ES-I3 (cell line): Measurements from ENCODE around the gene PPP1CA.
A peak's percentile ranks its signal among the peaks of the same experiment; 100 is the strongest.

Source experiments
- H3K36me3 ChIP-seq: 2 replicates; pipeline ENCODE4 v1.6.1; 2013; ENCODE audit warnings: mild to moderate bottlenecking, low read length, control low read depth, moderate library complexity; ENCODE audit not compliant: insufficient read depth
- H3K4me1 ChIP-seq: 2 replicates; pipeline ENCODE4 v1.6.1; 2013; ENCODE audit warnings: mild to moderate bottlenecking, control low read depth, low read length; ENCODE audit not compliant: insufficient read depth
- H3K9ac ChIP-seq: 2 replicates; pipeline ENCODE4 v1.6.1; 2013; ENCODE audit warnings: low read depth, mild to moderate bottlenecking, low read length, moderate library complexity
- H3K9me3 ChIP-seq: 2 replicates; pipeline ENCODE4 v1.6.1; 2013; ENCODE audit warnings: mild to moderate bottlenecking, low read length, moderate library complexity; ENCODE audit not compliant: control insufficient read depth, insufficient read depth

The PPP1CA gene

DNA sequence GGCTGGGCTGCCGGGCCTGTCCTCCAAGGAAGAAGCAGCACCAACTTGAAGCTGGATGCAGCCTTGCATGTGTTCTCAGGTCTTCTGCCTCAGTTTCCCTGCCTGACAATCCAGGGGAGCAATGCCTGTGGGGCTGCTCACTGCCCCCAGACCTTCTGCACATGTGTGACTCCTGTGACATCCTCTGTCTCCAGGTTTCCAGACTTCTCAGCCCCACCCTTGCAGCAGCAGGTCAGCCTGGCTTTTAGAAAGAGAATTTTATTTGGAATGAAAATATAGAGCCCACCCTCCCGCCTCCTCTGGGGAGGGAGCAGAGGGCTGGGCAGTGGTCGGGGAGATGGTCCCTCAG lies 36.1 kb upstream of the PPP1CA start:
- H3K9me3 ChIP-seq: no peaks in the 10 kb centered on the region
- H3K9ac ChIP-seq: no peak overlapping the region
- H3K36me3 ChIP-seq: 0 out of 2 replicates have a peak, but pooled peaks cover 7% of the 10 kb centered on the region
- H3K4me1 ChIP-seq: peaks cover 17% of the 10 kb centered on the region; the same call in 1 of the 2 replicates

DNA sequence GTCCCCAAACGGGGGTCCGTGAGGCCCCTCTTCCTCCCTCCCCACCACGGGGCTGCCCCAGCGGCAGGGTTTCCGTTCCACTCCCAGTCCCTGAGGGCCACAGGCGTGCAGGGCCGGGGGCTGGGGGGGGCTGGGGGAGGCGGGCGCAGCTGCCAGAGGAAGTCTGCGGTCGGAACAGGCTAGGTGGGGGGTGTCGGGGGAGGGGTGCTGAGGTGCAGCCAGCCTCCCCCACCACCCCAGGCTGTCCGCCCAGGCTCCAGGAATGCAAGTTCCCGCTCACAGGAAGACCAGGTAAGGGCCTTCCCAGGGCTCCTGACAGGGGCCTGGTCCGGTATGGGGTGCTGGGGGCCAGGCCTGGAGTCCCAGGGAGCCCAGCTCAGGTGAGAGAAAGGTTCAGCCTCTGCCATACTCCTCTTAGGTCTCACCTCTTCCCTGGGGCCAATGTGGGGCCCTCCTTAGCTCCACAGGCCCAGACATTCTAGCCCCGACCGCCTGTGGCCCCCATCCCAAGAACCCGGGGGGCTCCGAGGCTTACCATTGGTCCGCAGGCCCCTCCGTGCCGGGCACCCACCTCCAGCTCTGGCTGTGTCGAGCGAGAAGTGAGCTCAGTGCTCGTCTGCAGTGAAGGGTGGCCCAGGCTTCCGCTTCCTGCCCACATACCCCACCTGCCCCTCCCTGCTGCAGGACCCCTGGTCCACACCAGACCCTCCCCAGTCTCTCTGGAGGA lies 35.6 kb upstream of the PPP1CA start, which contains the start of gene PTPRCAP:
TSS of gene PTPRCAP (minus strand) at position 601 of the 727 bp plus-strand sequence. CDS start at position 538, 63 bp downstream.
- Histone ChIP-seq H3K9me3 (no peaks in the 10 kb centered on the region), H3K36me3 (0 out of 2 replicates have a peak, but pooled peaks cover 7% of the 10 kb centered on the region), H3K4me1 (peaks cover 17% of the 10 kb centered on the region; the same call in 1 of the 2 replicates), H3K9ac (no peak within 1 kb of the TSS)

DNA sequence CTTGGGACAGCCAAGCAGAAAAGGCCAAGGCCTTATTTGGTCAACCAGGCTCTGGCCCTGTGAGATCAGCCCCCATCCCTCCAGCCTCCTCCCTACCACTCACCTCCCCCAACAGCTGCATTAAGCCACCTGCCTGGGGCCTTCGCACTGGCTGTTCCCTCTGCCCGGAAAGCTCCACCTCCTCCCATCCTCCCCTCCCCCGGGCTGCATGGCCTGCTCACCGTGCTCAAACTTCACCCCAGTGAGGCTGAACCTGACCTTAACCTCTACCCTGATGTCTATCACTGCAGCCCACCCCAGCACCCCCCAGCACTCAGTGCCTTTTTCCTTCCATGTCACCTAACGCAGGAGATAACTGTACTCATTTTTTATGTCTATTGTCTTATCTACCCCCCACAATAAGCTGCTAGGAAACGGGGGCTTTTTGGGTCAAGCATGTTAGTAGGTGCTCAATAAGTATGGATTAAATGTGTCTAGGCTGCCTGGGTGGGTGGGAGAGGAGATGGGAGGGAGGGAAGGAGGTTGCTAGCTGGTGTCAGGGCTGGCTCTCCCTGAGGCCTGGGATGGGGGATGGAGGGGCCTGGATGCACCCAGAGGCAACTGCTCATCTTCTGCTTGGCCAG lies 34.9 kb upstream of the PPP1CA start:
- no peak overlapping the region for H3K9ac ChIP-seq

DNA sequence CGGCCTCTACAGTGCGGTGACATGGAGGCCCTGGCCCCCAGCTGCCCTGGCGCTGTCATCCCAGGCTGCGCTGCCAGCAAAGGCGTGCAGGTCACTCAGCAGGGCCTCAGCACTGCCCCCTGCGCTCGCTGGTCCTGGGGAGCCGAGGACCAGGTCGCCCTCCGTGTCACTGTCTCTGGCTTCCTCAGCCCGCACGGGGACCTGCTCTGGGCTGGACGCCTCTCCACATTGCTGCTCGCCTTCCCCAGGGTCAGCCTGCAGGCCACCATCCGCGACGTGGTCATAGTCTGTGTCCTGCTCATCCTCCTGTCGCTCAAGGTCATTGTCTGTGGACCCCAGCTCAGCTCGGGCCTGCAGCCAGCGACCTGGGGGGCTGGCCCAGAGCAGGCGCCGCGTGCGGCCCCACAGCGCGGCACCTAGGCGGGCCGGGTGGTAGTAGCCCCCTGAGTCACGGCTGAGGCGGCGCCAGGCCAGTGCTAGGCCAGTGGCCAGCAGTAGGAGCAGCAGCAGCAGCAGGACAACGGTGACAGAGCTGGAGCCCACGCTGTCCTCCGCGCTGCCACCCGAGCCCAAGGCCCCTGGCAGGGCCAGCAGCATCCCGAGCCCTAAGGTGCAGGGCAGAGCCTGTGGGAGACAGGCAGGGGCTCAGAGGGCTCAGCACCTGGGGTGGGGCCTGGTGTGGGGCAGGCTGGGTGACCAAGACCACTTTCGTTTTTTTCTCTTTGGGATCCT lies 34.2 kb upstream of the PPP1CA start:
- peaks cover 17% of the 10 kb centered on the region; the same call in 1 of the 2 replicates for H3K4me1 ChIP-seq
- peaks cover 6% of the 10 kb centered on the region; the same call in 1 of the 2 replicates for H3K36me3 ChIP-seq
- no peak overlapping the region for H3K9ac ChIP-seq
- no peaks in the 10 kb centered on the region for H3K9me3 ChIP-seq

More for the DNA sequence above, 34.9 kb upstream of the PPP1CA start:
- Histone ChIP-seq H3K4me1 (peaks cover 17% of the 10 kb centered on the region; the same call in 1 of the 2 replicates), H3K9me3 (no peaks in the 10 kb centered on the region), H3K36me3 (0 out of 2 replicates have a peak, but pooled peaks cover 6% of the 10 kb centered on the region)

DNA sequence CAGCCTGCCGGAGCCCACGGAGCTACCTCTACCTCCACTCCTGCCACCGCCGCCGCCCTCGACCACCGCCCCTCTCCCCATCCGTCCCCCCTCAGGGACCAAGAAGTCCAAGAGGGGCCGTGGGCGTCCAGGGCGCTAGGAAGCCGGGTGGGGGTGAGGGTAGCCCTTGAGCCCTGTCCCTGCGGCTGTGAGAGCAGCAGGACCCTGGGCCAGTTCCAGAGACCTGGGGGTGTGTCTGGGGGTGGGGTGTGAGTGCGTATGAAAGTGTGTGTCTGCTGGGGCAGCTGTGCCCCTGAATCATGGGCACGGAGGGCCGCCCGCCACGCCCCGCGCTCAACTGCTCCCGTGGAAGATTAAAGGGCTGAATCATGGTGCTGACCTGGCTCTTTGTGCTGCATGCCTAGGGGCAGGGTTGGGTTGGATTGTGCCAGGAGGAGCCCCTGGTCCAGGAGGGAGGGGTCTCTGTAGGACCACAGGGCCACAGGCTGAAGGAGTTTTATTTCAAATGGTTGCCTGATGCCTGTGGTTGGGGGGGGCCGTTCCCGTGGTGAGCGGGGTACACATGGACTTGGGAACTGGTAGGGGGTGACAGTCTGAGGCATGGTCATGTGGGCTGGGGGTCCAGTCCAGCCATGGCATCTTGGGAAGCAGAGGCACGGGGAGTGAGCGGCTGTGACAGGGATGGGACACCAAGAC lies 33.5 kb upstream of the PPP1CA start:
- Histone ChIP-seq H3K36me3 (peaks cover 6% of the 10 kb centered on the region; the same call in 1 of the 2 replicates), H3K4me1 (peaks cover 17% of the 10 kb centered on the region; the same call in 1 of the 2 replicates), H3K9me3 (no peaks in the 10 kb centered on the region), H3K9ac (no peak overlapping the region)

DNA sequence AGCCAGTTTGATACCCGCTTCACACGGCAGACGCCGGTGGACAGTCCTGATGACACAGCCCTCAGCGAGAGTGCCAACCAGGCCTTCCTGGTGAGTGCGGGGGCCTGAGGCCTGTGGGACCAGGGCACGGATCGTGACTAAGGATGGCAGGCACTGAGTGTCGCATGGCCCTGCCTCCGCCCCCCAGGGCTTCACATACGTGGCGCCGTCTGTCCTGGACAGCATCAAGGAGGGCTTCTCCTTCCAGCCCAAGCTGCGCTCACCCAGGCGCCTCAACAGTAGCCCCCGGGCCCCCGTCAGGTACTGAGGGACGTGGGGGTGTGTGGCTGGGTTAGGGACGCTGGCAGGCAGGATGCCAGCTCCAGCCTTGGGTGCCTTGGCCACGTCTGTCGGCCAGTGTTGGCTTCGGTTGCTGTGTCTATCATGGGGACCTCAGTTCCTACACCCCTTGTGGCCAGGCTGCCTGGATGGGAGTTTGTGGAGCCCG lies 32.8 kb upstream of the PPP1CA start:
- peaks cover 17% of the 10 kb centered on the region; the same call in 1 of the 2 replicates for H3K4me1 ChIP-seq
- no peak overlapping the region for H3K9ac ChIP-seq
- no peaks in the 10 kb centered on the region for H3K9me3 ChIP-seq
- H3K36me3 ChIP-seq: peaks cover 6% of the 10 kb centered on the region; the same call in 1 of the 2 replicates

DNA sequence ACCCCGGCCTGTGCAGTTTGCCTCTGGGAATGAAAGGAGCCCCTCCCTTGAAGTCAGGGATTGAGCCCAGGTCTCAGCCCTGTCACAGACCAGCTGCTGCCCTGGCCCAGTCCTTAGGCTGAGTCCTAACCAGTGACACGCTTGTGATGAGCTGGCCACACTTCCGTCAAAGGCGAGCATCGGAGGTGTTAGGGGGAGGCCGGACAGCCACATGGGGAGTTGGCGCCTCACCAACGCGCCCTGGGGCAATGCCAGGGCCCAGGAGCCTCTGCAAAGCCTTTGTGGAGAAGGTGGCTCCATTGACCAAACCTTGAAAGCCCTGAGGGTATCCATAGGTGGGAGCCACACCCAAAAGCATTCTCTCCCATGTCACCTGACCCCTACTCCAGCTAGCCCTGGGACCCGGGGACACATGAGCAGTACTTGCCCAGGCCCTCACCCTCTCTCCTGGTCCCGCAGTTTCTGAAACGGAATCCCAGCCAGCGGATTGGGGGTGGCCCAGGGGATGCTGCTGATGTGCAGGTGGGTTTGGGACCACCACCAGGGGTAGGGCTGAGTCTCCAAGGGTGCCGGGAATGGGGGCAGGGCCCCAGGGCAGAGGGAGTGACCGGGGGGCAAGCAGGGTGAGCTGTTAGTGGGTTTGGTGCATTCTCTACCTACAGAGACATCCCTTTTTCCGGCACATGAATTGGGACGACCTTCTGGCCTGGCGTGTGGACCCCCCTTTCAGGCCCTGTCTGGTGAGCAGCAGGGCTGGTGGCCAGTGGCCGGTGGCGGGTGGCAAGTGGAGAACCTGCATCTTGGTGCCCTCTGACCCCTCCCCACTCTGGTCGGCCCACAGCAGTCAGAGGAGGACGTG lies 32.1 kb upstream of the PPP1CA start:
- Histone ChIP-seq H3K36me3 (peaks cover 6% of the 10 kb centered on the region; the same call in 1 of the 2 replicates), H3K9ac (no peak overlapping the region), H3K4me1 (peaks cover 17% of the 10 kb centered on the region; the same call in 1 of the 2 replicates), H3K9me3 (no peaks in the 10 kb centered on the region)

DNA sequence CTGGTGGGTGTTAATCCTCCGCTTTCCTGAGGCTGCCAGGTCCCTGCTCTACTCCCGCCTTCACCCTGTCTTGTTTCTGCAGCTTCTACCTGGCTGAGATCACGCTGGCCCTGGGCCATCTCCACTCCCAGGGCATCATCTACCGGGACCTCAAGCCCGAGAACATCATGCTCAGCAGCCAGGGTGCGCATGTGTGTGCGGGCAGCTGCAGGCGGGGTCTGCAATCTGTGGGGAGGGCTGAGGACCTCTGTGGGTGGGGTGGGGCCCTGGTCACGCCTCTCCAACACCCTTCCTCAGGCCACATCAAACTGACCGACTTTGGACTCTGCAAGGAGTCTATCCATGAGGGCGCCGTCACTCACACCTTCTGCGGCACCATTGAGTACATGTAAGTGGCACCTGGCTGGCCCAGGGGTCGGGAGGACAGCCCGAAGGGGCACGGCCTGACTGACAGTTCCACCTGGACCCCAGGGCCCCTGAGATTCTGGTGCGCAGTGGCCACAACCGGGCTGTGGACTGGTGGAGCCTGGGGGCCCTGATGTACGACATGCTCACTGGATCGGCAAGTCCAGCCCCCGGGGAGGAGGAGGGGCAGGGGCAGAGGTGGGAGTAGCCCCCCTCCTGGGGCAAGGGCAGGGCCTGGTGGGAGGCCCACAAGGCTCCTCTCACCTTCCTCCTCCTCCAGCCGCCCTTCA lies 31.1 kb upstream of the PPP1CA start:
- Histone ChIP-seq H3K9ac (no peak overlapping the region), H3K4me1 (peaks cover 15% of the 10 kb centered on the region; the same call in 1 of the 2 replicates), H3K36me3 (peaks cover 4% of the 10 kb centered on the region; the same call in 1 of the 2 replicates), H3K9me3 (no peaks in the 10 kb centered on the region)

DNA sequence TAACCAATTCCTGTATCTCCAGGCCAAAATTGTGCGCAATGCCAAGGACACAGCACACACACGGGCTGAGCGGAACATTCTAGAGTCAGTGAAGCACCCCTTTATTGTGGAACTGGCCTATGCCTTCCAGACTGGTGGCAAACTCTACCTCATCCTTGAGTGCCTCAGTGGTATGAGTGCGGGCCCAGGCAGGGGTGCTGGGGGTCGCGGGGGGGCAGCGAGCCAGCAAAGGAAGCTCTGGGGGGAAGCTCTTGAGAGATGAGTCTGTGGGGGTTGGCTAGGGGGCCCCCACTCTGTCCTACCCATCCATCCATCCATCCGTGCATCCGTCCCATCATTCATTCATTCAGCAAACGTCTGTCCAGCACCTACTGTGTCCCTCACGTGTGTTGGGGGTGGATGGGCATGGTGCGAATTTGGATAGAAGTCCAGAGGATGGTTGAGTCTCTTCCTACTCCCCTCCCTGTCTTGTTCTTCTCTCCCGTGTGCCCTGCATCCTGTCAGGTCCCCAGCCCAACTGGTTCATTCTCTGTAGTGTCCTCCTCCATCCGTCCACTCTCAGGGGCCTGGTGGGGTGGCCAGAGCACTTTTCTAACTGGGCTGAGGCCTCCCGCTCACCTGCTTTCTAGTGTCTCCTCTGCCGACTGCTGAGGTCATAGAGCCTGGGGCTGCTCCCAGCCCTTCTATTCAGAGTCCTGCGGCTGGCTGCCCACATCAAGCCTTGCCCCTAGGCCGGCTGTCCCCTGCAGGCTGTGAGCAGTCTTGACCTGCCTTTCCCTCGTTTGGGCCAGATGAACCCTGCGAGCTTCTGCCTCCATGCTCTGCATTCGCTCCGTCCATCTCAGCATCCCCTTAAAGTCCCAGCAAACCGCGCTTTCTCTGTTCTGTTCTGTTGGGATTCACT lies 29.9 kb upstream of the PPP1CA start:
- H3K9ac ChIP-seq: no peak overlapping the region
- H3K9me3 ChIP-seq: no peaks in the 10 kb centered on the region
- H3K4me1 ChIP-seq: peaks cover 5% of the 10 kb centered on the region; the same call in 1 of the 2 replicates
- H3K36me3 ChIP-seq: peaks cover 2% of the 10 kb centered on the region; the same call in 1 of the 2 replicates

DNA sequence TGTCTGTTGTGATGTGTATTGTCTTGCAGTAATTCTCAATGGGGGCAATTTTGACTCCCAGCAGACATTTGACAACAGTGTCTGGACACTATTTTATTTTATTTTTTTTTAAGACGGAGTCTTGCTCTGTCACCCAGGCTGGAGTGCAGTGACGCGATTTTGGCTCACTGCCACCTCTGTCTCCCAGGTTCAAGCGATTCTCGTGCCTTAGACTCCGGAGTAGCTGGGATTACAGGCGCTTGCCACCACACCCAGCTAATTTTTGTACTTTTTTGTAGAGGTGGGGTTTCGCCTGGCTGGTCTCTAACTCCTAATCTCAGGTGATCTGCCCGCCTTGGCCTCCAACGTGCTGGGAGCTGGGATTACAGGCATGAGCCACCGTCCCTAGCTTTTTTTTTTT lies 28.1 kb upstream of the PPP1CA start:
- Histone ChIP-seq H3K36me3 (peaks cover 2% of the 10 kb centered on the region; the same call in 1 of the 2 replicates), H3K4me1 (no peaks in the 10 kb centered on the region)

DNA sequence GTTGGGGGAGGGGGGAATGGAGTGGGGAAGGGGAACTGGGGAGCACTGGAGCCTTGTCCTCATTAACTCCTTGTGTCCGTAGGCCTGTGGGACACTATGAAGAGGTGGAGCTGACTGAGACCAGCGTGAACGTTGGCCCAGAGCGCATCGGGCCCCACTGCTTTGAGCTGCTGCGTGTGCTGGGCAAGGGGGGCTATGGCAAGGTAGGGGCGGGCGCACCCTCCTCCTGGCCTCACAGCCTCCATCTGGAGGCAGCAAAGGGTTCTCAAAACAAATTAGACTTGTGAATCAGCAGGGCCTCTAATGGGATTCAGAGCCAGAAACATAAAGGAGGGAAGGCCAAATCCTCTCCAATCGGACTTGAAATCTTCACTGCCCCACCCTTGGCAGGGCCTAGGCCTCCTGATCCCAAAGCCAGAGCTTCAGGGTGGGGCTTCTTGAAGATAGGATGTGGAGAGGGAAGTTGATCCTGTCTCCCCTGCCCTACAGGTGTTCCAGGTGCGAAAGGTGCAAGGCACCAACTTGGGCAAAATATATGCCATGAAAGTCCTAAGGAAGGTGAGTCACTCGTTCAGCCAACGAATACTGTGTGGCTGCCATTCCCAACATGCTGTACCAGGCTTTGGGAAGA lies 27.5 kb upstream of the PPP1CA start:
- Histone ChIP-seq H3K9me3 (no peaks in the 10 kb centered on the region), H3K4me1 (no peaks in the 10 kb centered on the region; the same call in 1 of the 2 replicates), H3K36me3 (peaks cover 2% of the 10 kb centered on the region; the same call in 1 of the 2 replicates), H3K9ac (peak overlapping the region; percentile 81)

More for the DNA sequence above, 28.1 kb upstream of the PPP1CA start:
- Histone ChIP-seq H3K9ac (no peak overlapping the region), H3K9me3 (no peaks in the 10 kb centered on the region)
